Measurements from ENCODE around the gene PTGDR.

- TF ChIP-seq CTCF (IDR thresholded peaks at IDR 0.05) (no peak), POLR2A (IDR thresholded peaks at IDR 0.05) (no peak)
These were observed 43.0 kb downstream of the PTGDR start for GRCh38 chr14:52310541-52310940.

Measured in uterus (tissue), 2 donors.